HEK293 (cell line): ENCODE measurements around the gene BLMH.

Experiments used
- CTCF ChIA-PET: fragments of 350-600 bp; formaldehyde crosslinking; extraction: SDS; loops from one replicate; lab custom pipeline; 2021; ENCODE audit warnings: antibody characterized with exemption; lab: Yijun Ruan, JAX
- POLR2A ChIA-PET: fragments of 300-600 bp; formaldehyde crosslinking; extraction: SDS; loops from one replicate; lab custom pipeline; 2020; ENCODE audit warnings: antibody characterized with exemption, inconsistent platforms; lab: Yijun Ruan, JAX
- H3K27ac ChIP-seq: fragments of 200-500 bp; sonication (Bioruptor generic); 2 replicates; pipeline ENCODE4 v1.5.1; 2014; ENCODE audit warnings: low read depth, low read length, control low read depth, inconsistent platforms; ENCODE audit errors: extremely low read depth
- H3K36me3 ChIP-seq, 2 experiments: fragments of 200-500 bp in 1 of 2; sonication (Bioruptor generic) in 1 of 2; 1 replicate in 1 of 2; 2 replicates in 1 of 2; pipeline ENCODE4 v1.5.1; 2014 to 2017; ENCODE audit warnings: inconsistent platforms in 2 of 2, low read length in 2 of 2; ENCODE audit not compliant: control insufficient read depth in 2 of 2, insufficient read depth in 1 of 2
- H3K4me1 ChIP-seq: fragments of 200-500 bp; sonication (Bioruptor generic); 2 replicates; pipeline ENCODE4 v1.5.1; 2014; ENCODE audit warnings: mild to moderate bottlenecking, low read length, inconsistent platforms; ENCODE audit not compliant: control insufficient read depth, insufficient read depth
- H3K4me3 ChIP-seq: 2 replicates; pipeline ENCODE4 v1.5.1; 2011; ENCODE audit warnings: low read depth, mild to moderate bottlenecking, control low read depth, low read length, moderate library complexity
- H3K9me3 ChIP-seq: fragments of 200-500 bp; sonication (Bioruptor generic); 2 replicates; pipeline ENCODE4 v1.5.1; 2014; ENCODE audit warnings: low read depth, low read length, inconsistent platforms; ENCODE audit not compliant: control insufficient read depth, insufficient read depth
- BCL11B ChIP-seq: fragments of 450-650 bp; formaldehyde crosslinking; IDR thresholded peaks from 2 replicates; pipeline ENCODE4 v1.5.1; 2016; ENCODE audit warnings: low read depth, missing biosample characterization, missing genetic modification characterization
- EGR2 ChIP-seq: fragments of 450-650 bp; formaldehyde crosslinking; IDR thresholded peaks from 2 replicates; pipeline ENCODE4 v1.5.1; 2016; ENCODE audit warnings: low read depth, missing biosample characterization, missing genetic modification characterization
- ELK4 ChIP-seq: IDR thresholded peaks from 2 replicates; pipeline ENCODE4 v1.6.1; 2011; ENCODE audit warnings: mild to moderate bottlenecking, low read depth, low read length, borderline replicate concordance
- GFI1B ChIP-seq: fragments of 450-650 bp; formaldehyde crosslinking; IDR thresholded peaks from 2 replicates; pipeline ENCODE4 v1.5.1; 2016; ENCODE audit warnings: missing biosample characterization, missing genetic modification characterization
- GLI2 ChIP-seq: fragments of 450-650 bp; formaldehyde crosslinking; IDR thresholded peaks from 2 replicates; pipeline ENCODE4; 2017; ENCODE audit warnings: missing biosample characterization, missing genetic modification characterization, low read depth, borderline replicate concordance
- GLIS2 ChIP-seq: fragments of 450-650 bp; formaldehyde crosslinking; IDR thresholded peaks from 2 replicates; pipeline ENCODE4 v1.5.1; 2016; ENCODE audit warnings: missing biosample characterization, missing genetic modification characterization
- HIC1 ChIP-seq: fragments of 450-650 bp; formaldehyde crosslinking; IDR thresholded peaks from 2 replicates; pipeline ENCODE4 v1.5.1; 2016; ENCODE audit warnings: missing biosample characterization, missing genetic modification characterization
- INSM2 ChIP-seq: fragments of 450-650 bp; formaldehyde crosslinking; IDR thresholded peaks from 2 replicates; pipeline ENCODE4 v1.5.1; 2016; ENCODE audit warnings: missing biosample characterization, missing genetic modification characterization
- OSR2 ChIP-seq: fragments of 450-650 bp; formaldehyde crosslinking; IDR thresholded peaks from 2 replicates; pipeline ENCODE4 v1.5.1; 2016; ENCODE audit warnings: missing biosample characterization, missing genetic modification characterization
- PRDM6 ChIP-seq: fragments of 450-650 bp; formaldehyde crosslinking; IDR thresholded peaks from 2 replicates; pipeline ENCODE4 v1.5.1; 2017; ENCODE audit warnings: missing biosample characterization, missing genetic modification characterization
- SETDB1 ChIP-seq: IDR thresholded peaks from one replicate; pipeline ENCODE4 v1.6.1; 2017; ENCODE audit warnings: mild to moderate bottlenecking, low read length, moderate library complexity, mixed read lengths; ENCODE audit not compliant: insufficient read length
- SP2 ChIP-seq: fragments of 450-650 bp; formaldehyde crosslinking; IDR thresholded peaks from 2 replicates; pipeline ENCODE4 v1.5.1; 2016; ENCODE audit warnings: missing biosample characterization, missing genetic modification characterization
- SP7 ChIP-seq: fragments of 450-650 bp; formaldehyde crosslinking; IDR thresholded peaks from 2 replicates; pipeline ENCODE4 v1.5.1; 2016; ENCODE audit warnings: missing biosample characterization, missing genetic modification characterization
- TCF7L2 ChIP-seq: IDR thresholded peaks from 2 replicates; pipeline ENCODE4 v1.6.1; 2011; ENCODE audit warnings: low read depth, mild to moderate bottlenecking, inconsistent platforms, low read length, moderate library complexity, borderline replicate concordance
- YY2 ChIP-seq: fragments of 450-650 bp; formaldehyde crosslinking; IDR thresholded peaks from 2 replicates; pipeline ENCODE4 v1.5.1; 2016; ENCODE audit warnings: missing biosample characterization, missing genetic modification characterization
- ZBTB17 ChIP-seq: fragments of 450-650 bp; formaldehyde crosslinking; IDR thresholded peaks from 2 replicates; pipeline ENCODE4 v1.5.1; 2016; ENCODE audit warnings: missing biosample characterization, missing genetic modification characterization
- ZFP69B ChIP-seq: fragments of 450-650 bp; formaldehyde crosslinking; IDR thresholded peaks from 2 replicates; pipeline ENCODE4 v1.5.1; 2016; ENCODE audit warnings: missing biosample characterization, missing genetic modification characterization
- ZNF112 ChIP-seq: fragments of 450-650 bp; formaldehyde crosslinking; IDR thresholded peaks from 2 replicates; pipeline ENCODE4 v1.5.0; 2017; ENCODE audit warnings: missing biosample characterization, missing genetic modification characterization
- ZNF169 ChIP-seq: fragments of 450-650 bp; formaldehyde crosslinking; IDR thresholded peaks from 2 replicates; pipeline ENCODE4 v1.5.1; 2016; ENCODE audit warnings: missing biosample characterization, missing genetic modification characterization
- ZNF214 ChIP-seq: fragments of 450-650 bp; formaldehyde crosslinking; IDR thresholded peaks from 2 replicates; pipeline ENCODE4 v1.5.1; 2017; ENCODE audit warnings: missing biosample characterization, mild to moderate bottlenecking, missing genetic modification characterization, borderline replicate concordance
- ZNF24 ChIP-seq: fragments of 450-650 bp; formaldehyde crosslinking; IDR thresholded peaks from 2 replicates; pipeline ENCODE4 v1.5.1; 2016; ENCODE audit warnings: missing biosample characterization, missing genetic modification characterization
- ZNF274 ChIP-seq, 2 experiments: fragments of 200-500 bp in 1 of 2; fragments of 450-650 bp in 1 of 2; sonication (Bioruptor generic) in 1 of 2; formaldehyde crosslinking in 1 of 2; IDR thresholded peaks; 2 replicates each; pipeline versions ENCODE4 v1.5.1 to v1.6.1; 2014 to 2016; ENCODE audit warnings: borderline replicate concordance in 1 of 2, inconsistent platforms in 1 of 2, low read length in 1 of 2, missing biosample characterization in 1 of 2, missing genetic modification characterization in 1 of 2
- ZNF324 ChIP-seq: fragments of 450-650 bp; formaldehyde crosslinking; IDR thresholded peaks from 2 replicates; pipeline ENCODE4 v1.5.1; 2016; ENCODE audit warnings: missing biosample characterization, missing genetic modification characterization
- ZNF362 ChIP-seq: fragments of 450-650 bp; formaldehyde crosslinking; IDR thresholded peaks from 2 replicates; pipeline ENCODE4 v1.5.1; 2016; ENCODE audit warnings: missing biosample characterization, missing genetic modification characterization
- ZNF404 ChIP-seq: fragments of 450-650 bp; formaldehyde crosslinking; IDR thresholded peaks from 2 replicates; pipeline ENCODE4 v1.5.1; 2017; ENCODE audit warnings: missing biosample characterization, missing genetic modification characterization
- ZNF416 ChIP-seq: fragments of 450-650 bp; formaldehyde crosslinking; IDR thresholded peaks from 2 replicates; pipeline ENCODE4 v1.5.1; 2016; ENCODE audit warnings: missing biosample characterization, missing genetic modification characterization
- ZNF521 ChIP-seq: fragments of 450-650 bp; formaldehyde crosslinking; IDR thresholded peaks from 2 replicates; pipeline ENCODE4 v1.5.1; 2017; ENCODE audit warnings: missing biosample characterization, mild to moderate bottlenecking, missing genetic modification characterization
- ZNF530 ChIP-seq: fragments of 450-650 bp; formaldehyde crosslinking; IDR thresholded peaks from 2 replicates; pipeline ENCODE4 v1.5.1; 2016; ENCODE audit warnings: low read depth, missing biosample characterization, missing genetic modification characterization
- ZNF596 ChIP-seq: fragments of 450-650 bp; IDR thresholded peaks from 2 replicates; pipeline ENCODE4 v1.5.0; 2018; ENCODE audit warnings: missing biosample characterization, mild to moderate bottlenecking, missing genetic modification characterization, moderate library complexity
- ZNF660 ChIP-seq: fragments of 450-650 bp; IDR thresholded peaks from 2 replicates; pipeline ENCODE4 v1.5.1; 2018; ENCODE audit warnings: missing biosample characterization, mild to moderate bottlenecking, missing genetic modification characterization
- ZNF677 ChIP-seq: fragments of 450-650 bp; IDR thresholded peaks from 2 replicates; pipeline ENCODE4 v1.5.0; 2018; ENCODE audit warnings: missing biosample characterization, mild to moderate bottlenecking, missing genetic modification characterization, moderate library complexity
- ZNF747 ChIP-seq: fragments of 450-650 bp; formaldehyde crosslinking; IDR thresholded peaks from 2 replicates; pipeline ENCODE4 v1.5.1; 2016; ENCODE audit warnings: missing biosample characterization, missing genetic modification characterization

BLMH gene

GRCh38 chr17:30326809-30327208 lies 35.1 kb upstream of the BLMH start:
- Histone ChIP-seq H3K9me3 (no peaks in the 10 kb centered on the region), H3K4me1 (0 out of 2 replicates have a peak, but pooled peaks cover 3% of the 10 kb centered on the region), H3K36me3 (no peaks in the 10 kb centered on the region), H3K4me3 (no peak overlapping the region), H3K27ac (no peak overlapping the region)
- ChIA-PET POLR2A (interaction anchor here (0.8 to 1.1 kb wide), 2 partner anchors 9 to 31 kb away, joined by 3 to 5 read pairs; no protein-coding TSS in a partner anchor), CTCF (interaction anchor here (0.5 to 3.4 kb wide), 10 partner anchors 8 to 388 kb away, joined by 3 to 31 read pairs (median 5); no protein-coding TSS in a partner anchor)
- peak; percentile 69; the same call in 1 of the 2 replicates for TF ChIP-seq ZNF24 (tag by site-specific recombination)
- peak; percentile 59; the same call in 1 of the 2 replicates for TF ChIP-seq TCF7L2
- TF ChIP-seq ZNF169 (tag by site-specific recombination): peak; percentile 80
- no peak for TF ChIP-seq ZNF324
- no peak for TF ChIP-seq GFI1B (tag by site-specific recombination)
- TF ChIP-seq BCL11B: peak; percentile 88
- TF ChIP-seq PRDM6 (tag by site-specific recombination): peak; percentile 74
- TF ChIP-seq ZNF416 (tag by site-specific recombination): no peak
- no peak for TF ChIP-seq SP2 (tag by site-specific recombination)
- TF ChIP-seq GLIS2: no peak
- TF ChIP-seq ZNF274 (IDR thresholded peaks at IDR 0.05; ENCODE audit: low read length): no peak
- no peak for TF ChIP-seq ZNF274 (tag by site-specific recombination; IDR thresholded peaks at IDR 0.05; ENCODE audit: borderline replicate concordance)
- peak; percentile 97 for TF ChIP-seq SP7 (tag by site-specific recombination)
- TF ChIP-seq ZNF677 (tag by site-specific recombination): no peak
- TF ChIP-seq ZNF596 (tag by site-specific recombination): no peak
- no peak for TF ChIP-seq ZNF521 (tag by site-specific recombination)
- peak; percentile 35; the same call in 1 of the 2 replicates for TF ChIP-seq GLI2
- TF ChIP-seq ZNF214 (tag by site-specific recombination): no peak
- no peak for TF ChIP-seq EGR2 (tag by site-specific recombination)
- TF ChIP-seq ZBTB17 (tag by site-specific recombination): 0 out of 2 replicates have a peak, but pooled peaks have one; percentile 41
- TF ChIP-seq SETDB1: no peak
- TF ChIP-seq ZNF404: no peak
- TF ChIP-seq ZFP69B: no peak
- TF ChIP-seq ZNF362 (tag by site-specific recombination): no peak
- peak; percentile 38; the same call in 1 of the 2 replicates for TF ChIP-seq HIC1 (tag by site-specific recombination)
- TF ChIP-seq ZNF530: no peak
- TF ChIP-seq ZNF747: 0 out of 2 replicates have a peak, but pooled peaks have one; percentile 59
- peak; percentile 20; the same call in 1 of the 2 replicates for TF ChIP-seq INSM2
- no peak for TF ChIP-seq ELK4
- TF ChIP-seq OSR2 (tag by site-specific recombination): peak; percentile 59
- TF ChIP-seq YY2 (tag by site-specific recombination): peak; percentile 74; the same call in 1 of the 2 replicates
- peak; percentile 66; the same call in 1 of the 2 replicates for TF ChIP-seq ZNF112 (tag by site-specific recombination)
- no peak for TF ChIP-seq ZNF660 (tag by site-specific recombination)
